ENCODE data around the gene TMEM259.

The TMEM259 gene

GRCh38 chr19:1001538-1002166 is 19.3 kb downstream of the TMEM259 start:
- no peak overlapping the region for H3K4me3 ChIP-seq (ENCODE audit: control insufficient read depth, low read depth, low read length)
- peak; percentile 56 for TF ChIP-seq CTCF (conservative IDR thresholded peaks at IDR 0.05; ENCODE audit: control insufficient read depth, insufficient read depth, low read depth, low read length)

GRCh38 chr19:1000591-1001537 is 20.1 kb downstream of the TMEM259 start:
- H3K4me3 ChIP-seq (ENCODE audit: control insufficient read depth, low read depth, low read length) = no peak overlapping the region
- no peak for DNase-seq (ENCODE audit: low read depth)
- TF ChIP-seq CTCF (conservative IDR thresholded peaks at IDR 0.05; ENCODE audit: control insufficient read depth, insufficient read depth, low read depth, low read length) = no peak

More at GRCh38 chr19:1001538-1002166, 19.3 kb downstream of the TMEM259 start:
- no peak for DNase-seq (ENCODE audit: low read depth)

GRCh38 chr19:1000095-1000494 is 20.8 kb downstream of the TMEM259 start, which contains the start of gene GRIN3B:
Gene GRIN3B (plus strand): TSS chr19:1000419. CDS start chr19:1000438, 19 bp downstream.
- TF ChIP-seq CTCF (conservative IDR thresholded peaks at IDR 0.05; ENCODE audit: control insufficient read depth, insufficient read depth, low read depth, low read length) = peak; percentile 40
- DNase-seq (ENCODE audit: low read depth) = peak; percentile 38
- H3K4me3 ChIP-seq (ENCODE audit: control insufficient read depth, low read depth, low read length) = no peak within 1 kb of the TSS

- no peak for DNase-seq (ENCODE audit: low read depth)
- H3K4me3 ChIP-seq (ENCODE audit: control insufficient read depth, low read depth, low read length) = no peak overlapping the region
- no peak for TF ChIP-seq CTCF (conservative IDR thresholded peaks at IDR 0.05; ENCODE audit: control insufficient read depth, insufficient read depth, low read depth, low read length)
Observed at GRCh38 chr19:999379-999719, 21.6 kb downstream of the TMEM259 start.

GRCh38 chr19:998064-998463 is 22.9 kb downstream of the TMEM259 start:
- DNase-seq (ENCODE audit: low read depth) = no peak
- no peak for TF ChIP-seq CTCF (conservative IDR thresholded peaks at IDR 0.05; ENCODE audit: control insufficient read depth, insufficient read depth, low read depth, low read length)
- no peak overlapping the region for H3K4me3 ChIP-seq (ENCODE audit: control insufficient read depth, low read depth, low read length)

GRCh38 chr19:996051-996838 is 24.7 kb downstream of the TMEM259 start:
- DNase-seq (ENCODE audit: low read depth) = peak; percentile 62

More at GRCh38 chr19:996051-996838, 24.7 kb downstream of the TMEM259 start:
- H3K4me3 ChIP-seq (ENCODE audit: control insufficient read depth, low read depth, low read length) = no peak overlapping the region
- no peak for TF ChIP-seq CTCF (conservative IDR thresholded peaks at IDR 0.05; ENCODE audit: control insufficient read depth, insufficient read depth, low read depth, low read length)

Measured in fibroblast of mammary gland (primary cell).